PC-3 (cell line): ENCODE results near the gene AHCYL2.

Experiments used
- CTCF ChIP-seq: fragments of 300-600 bp; sonication (generic); conservative IDR thresholded peaks from 2 replicates; pipeline ENCODE4 v1.5.1; 2017; ENCODE audit warnings: antibody characterized with exemption, low read depth, mild to moderate bottlenecking, low read length
- EZH2phosphoT487 ChIP-seq: fragments of 300-600 bp; sonication (generic); IDR thresholded peaks from 2 replicates; pipeline ENCODE4 v1.6.1; 2018; ENCODE audit warnings: mild to moderate bottlenecking, antibody characterized with exemption, low read length, borderline replicate concordance

GRCh38 chr7:129376076-129376777 is 151.4 kb downstream of the AHCYL2 start:
- TF ChIP-seq CTCF (peak; percentile 85), EZH2phosphoT487 (no peak)
